NCI-H146 treated with DMSO at 0.1 percent for 48 hours (cell line): ENCODE measurements around the gene TARS3.

Experiments used
- DNase-seq: peaks from one replicate; lab custom pipeline; 2025; ENCODE audit not compliant: unreplicated experiment; lab: John Stamatoyannopoulos, UW

TARS3 gene

GRCh38 chr15:101702077-101702476 is 22.2 kb downstream of the TARS3 start:
- no peak for DNase-seq

- DNase-seq = no peak
Observed at GRCh38 chr15:101698314-101698713, 26.0 kb downstream of the TARS3 start.

GRCh38 chr15:101697488-101697887 is 26.8 kb downstream of the TARS3 start:
- DNase-seq = no peak

GRCh38 chr15:101696829-101697228 is 27.4 kb downstream of the TARS3 start:
- no peak for DNase-seq

GRCh38 chr15:101694261-101694660 is 30.0 kb downstream of the TARS3 start:
- no peak for DNase-seq

- no peak for DNase-seq
Observed at GRCh38 chr15:101692801-101693598, 31.3 kb downstream of the TARS3 start.

GRCh38 chr15:101689901-101690300 is 34.4 kb downstream of the TARS3 start:
- DNase-seq = no peak

GRCh38 chr15:101686718-101687117 is 37.6 kb downstream of the TARS3 start:
- DNase-seq = no peak

- DNase-seq = no peak
Observed at GRCh38 chr15:101684877-101685276, 39.4 kb downstream of the TARS3 start.

GRCh38 chr15:101684384-101684783 is 39.9 kb downstream of the TARS3 start:
- DNase-seq = no peak

- DNase-seq = no peak
Observed at GRCh38 chr15:101679806-101680205, 44.5 kb downstream of the TARS3 start.

GRCh38 chr15:101676921-101677329 is 47.3 kb downstream of the TARS3 start:
- no peak for DNase-seq

GRCh38 chr15:101675796-101676582 is 48.3 kb downstream of the TARS3 start:
- no peak for DNase-seq

- DNase-seq = no peak
Observed at GRCh38 chr15:101675015-101675414, 49.3 kb downstream of the TARS3 start.

GRCh38 chr15:101672298-101672697 is 52.0 kb downstream of the TARS3 start:
- DNase-seq = no peak

- DNase-seq = no peak
Observed at GRCh38 chr15:101669744-101670143, 54.5 kb downstream of the TARS3 start.

GRCh38 chr15:101667881-101668280 is 56.4 kb downstream of the TARS3 start:
- DNase-seq = no peak

GRCh38 chr15:101664303-101664913 is 59.9 kb downstream of the TARS3 start:
- DNase-seq = no peak

GRCh38 chr15:101662203-101662602 is 62.1 kb downstream of the TARS3 start:
- no peak for DNase-seq

GRCh38 chr15:101660005-101660404 is 64.3 kb downstream of the TARS3 start:
- no peak for DNase-seq

- DNase-seq = no peak
Observed at GRCh38 chr15:101657968-101658784, 66.1 kb downstream of the TARS3 start.
